ENCODE results near the gene TM4SF20.

DNA sequence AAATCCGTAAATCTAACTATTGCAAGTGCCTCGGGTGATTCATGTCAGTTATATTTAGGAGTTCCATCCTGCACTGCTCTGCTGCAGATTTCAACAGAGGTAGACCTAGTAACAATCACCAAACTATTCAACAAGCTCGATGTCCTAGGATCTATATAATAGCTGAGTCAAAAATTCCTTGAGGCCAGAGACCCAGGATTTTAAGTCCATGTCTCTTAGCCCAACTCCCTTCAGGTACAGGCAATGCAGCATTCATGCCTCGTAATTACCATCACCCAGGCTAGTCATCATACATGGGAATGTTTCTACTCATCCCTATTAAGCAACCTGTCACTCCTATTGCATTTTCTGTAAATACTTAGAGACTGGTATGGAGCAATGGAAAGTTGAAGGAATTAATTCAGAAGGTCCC is 729 bp downstream of the TM4SF20 start:
- TF ChIP-seq POLR2A (IDR thresholded peaks at IDR 0.05), result no peak
- TF ChIP-seq, protein P1, sequence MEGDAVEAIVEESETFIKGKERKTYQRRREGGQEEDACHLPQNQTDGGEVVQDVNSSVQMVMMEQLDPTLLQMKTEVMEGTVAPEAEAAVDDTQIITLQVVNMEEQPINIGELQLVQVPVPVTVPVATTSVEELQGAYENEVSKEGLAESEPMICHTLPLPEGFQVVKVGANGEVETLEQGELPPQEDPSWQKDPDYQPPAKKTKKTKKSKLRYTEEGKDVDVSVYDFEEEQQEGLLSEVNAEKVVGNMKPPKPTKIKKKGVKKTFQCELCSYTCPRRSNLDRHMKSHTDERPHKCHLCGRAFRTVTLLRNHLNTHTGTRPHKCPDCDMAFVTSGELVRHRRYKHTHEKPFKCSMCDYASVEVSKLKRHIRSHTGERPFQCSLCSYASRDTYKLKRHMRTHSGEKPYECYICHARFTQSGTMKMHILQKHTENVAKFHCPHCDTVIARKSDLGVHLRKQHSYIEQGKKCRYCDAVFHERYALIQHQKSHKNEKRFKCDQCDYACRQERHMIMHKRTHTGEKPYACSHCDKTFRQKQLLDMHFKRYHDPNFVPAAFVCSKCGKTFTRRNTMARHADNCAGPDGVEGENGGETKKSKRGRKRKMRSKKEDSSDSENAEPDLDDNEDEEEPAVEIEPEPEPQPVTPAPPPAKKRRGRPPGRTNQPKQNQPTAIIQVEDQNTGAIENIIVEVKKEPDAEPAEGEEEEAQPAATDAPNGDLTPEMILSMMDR (IDR thresholded peaks at IDR 0.05), result no peak
